Stimulated activated CD4-positive, alpha-beta T cell treated with anti-CD3 and anti-CD28 coated beads, Interleukin-1b, Interleukin-23, amount 100 ng/mL, for 1 hour (primary cell): ENCODE measurements around the gene LMNA.

Source experiments
- DNase-seq, 2 donors: peaks; one replicate each; pipeline ENCODE4 v3.0.0-alpha.2; 2020; ENCODE audit warnings: low read depth in 2 of 2

The LMNA gene

GRCh38 chr1:156140879-156141707 lies 26.6 kb downstream of the LMNA start:
- no peak for DNase-seq

- DNase-seq, result no peak
Observed at GRCh38 chr1:156143765-156144489, 29.4 kb downstream of the LMNA start.

- no peak for DNase-seq
Observed at GRCh38 chr1:156144742-156145141, 30.2 kb downstream of the LMNA start.

- no peak for DNase-seq
Observed at GRCh38 chr1:156145650-156146019, 31.1 kb downstream of the LMNA start.

- no peak for DNase-seq
Observed at GRCh38 chr1:156146020-156146768, 31.7 kb downstream of the LMNA start.

GRCh38 chr1:156146769-156147405 lies 32.4 kb downstream of the LMNA start:
- DNase-seq, result no peak

GRCh38 chr1:156148216-156148615 lies 33.7 kb downstream of the LMNA start:
- DNase-seq, result no peak

- no peak for DNase-seq
Observed at GRCh38 chr1:156149374-156150332, 35.1 kb downstream of the LMNA start.

- no peak for DNase-seq
Observed at GRCh38 chr1:156150333-156151011, 36.0 kb downstream of the LMNA start.

- no peak for DNase-seq
Observed at GRCh38 chr1:156151093-156151688, 36.7 kb downstream of the LMNA start.

- DNase-seq, result no peak
Observed at GRCh38 chr1:156152628-156153027, 38.1 kb downstream of the LMNA start.

GRCh38 chr1:156153362-156153761 lies 38.9 kb downstream of the LMNA start, which contains the start of gene SEMA4A:
Gene SEMA4A, plus strand, starts transcription at chr1:156153585. Its CDS starts 994 bp downstream, at chr1:156154579.
- no peak for DNase-seq

- DNase-seq, result no peak
Observed at GRCh38 chr1:156154317-156154749, 39.8 kb downstream of the LMNA start.

GRCh38 chr1:156155756-156156510 lies 41.4 kb downstream of the LMNA start:
- no peak for DNase-seq

GRCh38 chr1:156157506-156157905 lies 43.0 kb downstream of the LMNA start:
- no peak for DNase-seq

- no peak for DNase-seq
Observed at GRCh38 chr1:156157966-156158365, 43.5 kb downstream of the LMNA start.

- DNase-seq, result no peak
Observed at GRCh38 chr1:156160000-156160742, 45.7 kb downstream of the LMNA start.

GRCh38 chr1:156160743-156161171 lies 46.2 kb downstream of the LMNA start:
- peak; percentile 19 to 50 for DNase-seq
